Activated CD8-positive, alpha-beta T cell treated with anti-CD3 and anti-CD28 coated beads, Interleukin-2, amount 10 ng/mL, durations not matched to agents 7 days and 5 days (primary cell): ENCODE data around the gene LRGUK. TPM values are rescaled to one million over a fixed set of nuclear protein-coding genes. Genes with fewer than 3 reads are reported as not detected.
"Not testable (repeated sequence)": the region's sequence is repeated elsewhere in the genome, so short reads cannot be mapped to it uniquely, and the experiment has no call there.

Source experiments
- ATAC-seq: fragments of 150-1000 bp; cut with Tn5 transposase; one replicate; pipeline ENCODE4 v1.10.0; 2021; ENCODE audit warnings: moderate library complexity
- CTCF ChIA-PET: fragments of 350-600 bp; sonication (Branson Sonifier 250); formaldehyde crosslinking; loops from one replicate; lab custom pipeline; 2021; ENCODE audit warnings: antibody characterized with exemption; lab: Charles Lee
- POLR2A ChIA-PET: fragments of 350-600 bp; sonication (Branson Sonifier 250); formaldehyde crosslinking; loops from one replicate; lab custom pipeline; 2021; ENCODE audit warnings: antibody characterized with exemption; lab: Charles Lee
- DNase-seq: peaks from one replicate; pipeline ENCODE4 v3.0.0-alpha.2; 2020
- H3K27ac Mint-ChIP-seq: one replicate; pipeline ENCODE4 v1.8.0; 2021; ENCODE audit warnings: mild to moderate bottlenecking, mixed read lengths
- H3K27me3 Mint-ChIP-seq: one replicate; pipeline ENCODE4 v1.8.0; 2021; ENCODE audit warnings: low read depth, mixed read lengths
- H3K36me3 Mint-ChIP-seq: one replicate; pipeline ENCODE4 v1.8.0; 2021; ENCODE audit warnings: low read depth, mixed read lengths
- H3K4me1 Mint-ChIP-seq: one replicate; pipeline ENCODE4 v1.8.0; 2021; ENCODE audit warnings: low read depth, mixed read lengths
- H3K4me3 Mint-ChIP-seq: one replicate; pipeline ENCODE4 v1.8.0; 2021; ENCODE audit warnings: mild to moderate bottlenecking, mixed read lengths
- H3K9me3 Mint-ChIP-seq: one replicate; pipeline ENCODE4 v1.8.0; 2022; ENCODE audit warnings: mixed read lengths; ENCODE audit not compliant: insufficient read depth
- total RNA-seq, 2 experiments: library from RNA; stranded (reverse); gene quantifications; one replicate each; pipeline ENCODE4 v1.2.3, GENCODE V29; 2021

The LRGUK gene
- total RNA-seq, 2 experiments from 2014 or later, result 0.13 to 0.18 TPM

DNA sequence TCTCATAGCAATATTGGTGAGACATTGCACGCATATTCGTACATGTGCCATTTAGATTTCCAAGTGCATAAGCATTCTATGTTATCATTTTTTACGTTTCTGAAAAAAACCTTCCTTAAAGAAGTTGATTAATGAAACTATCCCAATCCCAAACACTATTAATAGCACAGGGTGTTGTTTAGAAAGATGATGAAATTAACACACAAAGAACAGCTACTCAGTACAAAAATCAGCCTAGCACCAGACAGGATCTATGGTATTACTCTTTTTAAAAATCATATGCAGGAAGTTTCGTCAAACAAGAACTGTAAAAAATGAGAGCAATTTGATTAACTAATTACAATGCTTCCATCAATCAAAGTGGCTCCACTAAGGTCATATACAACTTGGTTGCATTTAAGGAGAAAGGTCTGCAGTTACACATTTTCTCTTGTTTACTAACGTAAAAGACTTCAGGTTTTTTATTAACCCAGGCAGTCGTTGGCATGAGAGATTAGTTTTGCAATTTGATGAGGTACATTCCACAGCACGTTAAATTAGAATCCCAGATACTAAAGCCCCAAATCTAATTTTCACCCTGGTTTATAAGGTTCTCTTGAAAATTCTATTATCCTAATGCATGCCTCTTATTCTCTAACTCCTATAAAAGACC is 151.5 kb downstream of the LRGUK start:
- no peak overlapping the region for H3K4me3 Mint-ChIP-seq
- no peak for DNase-seq
- no peak for ATAC-seq
- H3K27me3 Mint-ChIP-seq, result peaks cover 23% of the 10 kb centered on the region
- no peak overlapping the region for H3K27ac Mint-ChIP-seq
- ChIA-PET POLR2A (no interaction called here), CTCF (no interaction called here)
- H3K9me3 Mint-ChIP-seq, result no peaks in the 10 kb centered on the region
- H3K4me1 Mint-ChIP-seq, result no peaks in the 10 kb centered on the region
- H3K36me3 Mint-ChIP-seq, result no peaks in the 10 kb centered on the region

DNA sequence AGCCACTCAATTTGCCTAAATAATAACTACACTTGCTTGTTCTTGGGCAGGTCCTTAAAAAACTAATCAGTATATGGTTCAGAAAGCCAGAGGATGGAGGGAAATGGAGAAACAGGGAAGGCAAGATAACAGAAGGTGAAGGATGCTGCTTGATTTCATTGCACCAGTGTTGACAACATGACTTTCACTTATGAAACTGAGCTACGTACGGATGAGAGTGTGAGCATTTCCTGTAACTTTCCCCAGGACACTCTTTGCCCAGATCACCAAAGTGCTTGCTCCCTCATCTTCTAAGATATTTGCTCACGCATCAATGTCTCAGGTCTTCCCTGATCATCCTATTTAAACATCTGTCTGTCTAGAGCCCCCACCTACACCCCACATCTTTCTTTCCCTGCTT is 152.2 kb downstream of the LRGUK start:
- ATAC-seq (no peak), DNase-seq (no peak)
- Mint-ChIP-seq H3K27ac (no peak overlapping the region), H3K27me3 (peaks cover 27% of the 10 kb centered on the region), H3K4me1 (no peaks in the 10 kb centered on the region), H3K4me3 (no peak overlapping the region), H3K9me3 (no peaks in the 10 kb centered on the region), H3K36me3 (no peaks in the 10 kb centered on the region)
- CTCF ChIA-PET, result no interaction called here
- POLR2A ChIA-PET, result no interaction called here

DNA sequence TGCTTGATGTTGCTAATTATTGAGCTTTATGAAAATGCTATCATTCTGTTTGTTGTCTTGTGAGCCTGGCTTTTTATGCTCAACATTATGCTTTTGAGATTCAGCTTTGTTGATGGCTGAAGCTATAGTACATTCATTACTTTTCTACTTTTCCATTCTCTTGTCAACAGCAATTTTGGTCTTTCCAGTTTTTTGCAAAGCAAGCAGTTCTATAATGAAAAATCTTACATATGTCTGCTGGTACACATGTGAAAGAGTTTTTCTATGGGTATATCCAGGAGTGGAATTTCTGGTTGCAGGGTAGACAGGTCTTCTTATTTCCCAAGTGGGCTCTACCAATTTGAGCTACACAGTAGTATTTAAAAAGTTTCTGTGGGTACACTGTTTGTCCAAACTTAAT is 152.8 kb downstream of the LRGUK start:
- Mint-ChIP-seq H3K4me1 (no peaks in the 10 kb centered on the region), H3K4me3 (no peak overlapping the region), H3K27ac (no peak overlapping the region), H3K27me3 (peaks cover 27% of the 10 kb centered on the region), H3K9me3 (no peaks in the 10 kb centered on the region), H3K36me3 (no peaks in the 10 kb centered on the region)
- no peak for DNase-seq
- ChIA-PET CTCF (no interaction called here), POLR2A (no interaction called here)
- ATAC-seq, result no peak

GRCh38 chr7:134280508-134280907 is 153.4 kb downstream of the LRGUK start:
- ChIA-PET POLR2A (no interaction called here), CTCF (no interaction called here)
- Mint-ChIP-seq H3K4me1 (no peaks in the 10 kb centered on the region), H3K27ac (no peak overlapping the region), H3K36me3 (no peaks in the 10 kb centered on the region), H3K9me3 (no peaks in the 10 kb centered on the region), H3K27me3 (peaks cover 29% of the 10 kb centered on the region), H3K4me3 (no peak overlapping the region)
- no peak for ATAC-seq
- no peak for DNase-seq

DNA sequence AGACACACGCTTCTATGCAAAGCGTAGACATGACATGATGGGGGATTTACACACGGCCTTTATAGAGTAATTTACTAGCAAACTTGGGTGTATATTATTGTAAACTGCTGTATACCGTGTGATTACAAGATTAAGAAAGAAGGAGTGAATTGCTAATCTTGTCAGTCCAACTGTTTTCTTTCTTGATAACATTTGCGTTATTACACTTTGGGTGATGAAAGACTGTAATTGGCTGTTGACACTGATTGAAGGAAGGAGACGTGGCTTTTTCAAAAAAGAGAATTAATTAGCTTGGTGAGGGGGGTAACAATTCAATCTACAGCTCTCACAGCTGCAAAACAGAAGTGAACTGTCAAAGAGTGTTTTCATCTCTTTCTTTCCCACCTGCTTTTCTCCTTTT is 156.9 kb downstream of the LRGUK start:
- Mint-ChIP-seq H3K4me3 (no peak overlapping the region), H3K4me1 (no peaks in the 10 kb centered on the region), H3K36me3 (no peaks in the 10 kb centered on the region), H3K27me3 (peaks cover 20% of the 10 kb centered on the region), H3K9me3 (no peaks in the 10 kb centered on the region), H3K27ac (no peak overlapping the region)
- no peak for DNase-seq
- no peak for ATAC-seq
- POLR2A ChIA-PET, result no interaction called here
- CTCF ChIA-PET, result no interaction called here

DNA sequence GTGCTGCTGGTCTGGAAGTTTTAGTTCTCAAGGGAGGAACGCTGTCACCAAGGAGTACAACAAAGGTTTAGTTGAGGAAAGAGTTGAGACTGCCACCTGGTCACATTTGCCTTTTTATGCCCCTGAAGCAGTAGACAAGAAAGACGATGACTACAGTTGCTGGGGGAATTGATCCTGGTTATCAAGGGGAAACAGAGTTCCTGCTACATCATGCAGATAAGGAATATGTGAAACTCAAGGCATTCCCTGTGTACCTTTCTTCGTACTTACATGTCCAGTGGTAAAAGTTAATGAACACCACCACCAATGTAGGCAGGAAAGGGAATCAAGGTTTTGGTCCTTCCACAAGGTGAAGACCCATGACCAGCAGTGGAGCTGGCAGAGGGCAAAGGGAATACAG is 157.8 kb downstream of the LRGUK start:
- H3K27me3 Mint-ChIP-seq, result peaks cover 13% of the 10 kb centered on the region

GRCh38 chr7:134287916-134288659 is 160.9 kb downstream of the LRGUK start:
- H3K36me3 Mint-ChIP-seq, result no peaks in the 10 kb centered on the region
- peaks cover 6% of the 10 kb centered on the region for H3K27me3 Mint-ChIP-seq
- no peak for DNase-seq
- no peaks in the 10 kb centered on the region for H3K9me3 Mint-ChIP-seq
- ChIA-PET CTCF (interaction anchor here (0.6 kb wide), 1 partner anchor 132 kb away, joined by 4 read pairs; no protein-coding TSS in a partner anchor), POLR2A (no interaction called here)
- H3K27ac Mint-ChIP-seq, result no peak overlapping the region
- no peaks in the 10 kb centered on the region for H3K4me1 Mint-ChIP-seq
- ATAC-seq, result no peak
- no peak overlapping the region for H3K4me3 Mint-ChIP-seq

More for the DNA sequence above, 157.8 kb downstream of the LRGUK start:
- no peaks in the 10 kb centered on the region for H3K9me3 Mint-ChIP-seq
- ChIA-PET CTCF (no interaction called here), POLR2A (no interaction called here)
- DNase-seq (no peak), ATAC-seq (no peak)
- H3K27ac Mint-ChIP-seq, result no peak overlapping the region
- no peaks in the 10 kb centered on the region for H3K36me3 Mint-ChIP-seq
- no peaks in the 10 kb centered on the region for H3K4me1 Mint-ChIP-seq
- no peak overlapping the region for H3K4me3 Mint-ChIP-seq

DNA sequence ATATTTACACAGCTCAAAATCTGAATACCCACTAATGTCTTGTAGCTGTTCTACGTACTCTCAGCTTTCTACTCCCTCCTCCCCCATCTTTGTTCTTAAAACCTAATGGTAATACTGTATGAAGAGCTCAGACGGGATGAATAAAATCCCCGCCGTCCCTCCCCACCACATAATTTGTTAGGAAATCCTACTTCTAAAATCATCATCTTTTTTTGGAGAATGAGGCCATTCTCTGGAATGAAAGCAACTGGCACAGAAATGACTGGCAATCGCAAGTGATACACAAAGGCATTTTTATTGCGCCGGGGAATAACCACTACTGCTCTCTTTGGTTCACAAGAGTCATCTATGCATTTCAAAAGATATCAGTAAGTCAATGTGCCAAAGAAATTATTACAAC is 162.3 kb downstream of the LRGUK start:
- H3K36me3 Mint-ChIP-seq, result peaks cover 6% of the 10 kb centered on the region
- H3K4me1 Mint-ChIP-seq, result no peaks in the 10 kb centered on the region
- H3K9me3 Mint-ChIP-seq, result no peaks in the 10 kb centered on the region
- ChIA-PET POLR2A (no interaction called here), CTCF (no interaction called here)
- H3K4me3 Mint-ChIP-seq, result no peak overlapping the region
- no peak overlapping the region for H3K27ac Mint-ChIP-seq
- DNase-seq, result no peak
- no peak for ATAC-seq
- H3K27me3 Mint-ChIP-seq, result peaks cover 2% of the 10 kb centered on the region

DNA sequence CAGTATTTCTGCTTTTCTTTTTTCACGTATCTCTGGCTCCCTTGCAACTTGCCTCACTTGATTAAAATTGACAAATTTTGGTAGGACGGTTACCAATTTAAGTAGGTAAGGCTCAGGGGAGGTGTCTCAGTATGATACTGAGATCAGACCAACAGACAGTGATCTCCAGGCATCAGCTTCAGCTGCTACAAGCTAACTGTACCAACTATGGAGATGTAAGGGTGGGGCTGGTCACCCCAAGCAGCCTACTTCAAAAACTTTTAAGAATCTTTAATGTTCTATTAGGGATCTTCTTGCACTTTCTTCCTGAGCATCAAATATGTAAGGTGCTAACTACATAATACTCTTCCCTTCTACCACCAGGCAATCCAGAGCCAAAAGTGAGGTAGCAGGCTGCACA is 162.7 kb downstream of the LRGUK start:
- Mint-ChIP-seq H3K9me3 (no peaks in the 10 kb centered on the region), H3K4me1 (no peaks in the 10 kb centered on the region), H3K27ac (no peak overlapping the region), H3K27me3 (peaks cover 2% of the 10 kb centered on the region), H3K4me3 (no peak overlapping the region), H3K36me3 (peaks cover 10% of the 10 kb centered on the region)
- DNase-seq, result no peak
- ChIA-PET CTCF (no interaction called here), POLR2A (no interaction called here)
- ATAC-seq, result no peak

GRCh38 chr7:134290286-134290685 is 163.1 kb downstream of the LRGUK start:
- Mint-ChIP-seq H3K27ac (no peak overlapping the region), H3K4me1 (no peaks in the 10 kb centered on the region), H3K36me3 (peaks cover 12% of the 10 kb centered on the region), H3K27me3 (no peaks in the 10 kb centered on the region), H3K9me3 (no peaks in the 10 kb centered on the region), H3K4me3 (no peak overlapping the region)
- ChIA-PET CTCF (no interaction called here), POLR2A (no interaction called here)
- DNase-seq (no peak), ATAC-seq (no peak)

- Mint-ChIP-seq H3K4me1 (no peaks in the 10 kb centered on the region), H3K27ac (no peak overlapping the region), H3K9me3 (no peaks in the 10 kb centered on the region), H3K4me3 (no peak overlapping the region), H3K27me3 (no peaks in the 10 kb centered on the region), H3K36me3 (peaks cover 20% of the 10 kb centered on the region)
- ChIA-PET POLR2A (no interaction called here), CTCF (interaction anchor here (1.2 kb wide), 1 partner anchor 24 kb away, joined by 3 read pairs; the partner anchor contains the start of gene SLC35B4)
- DNase-seq (no peak), ATAC-seq (no peak)
Measured at GRCh38 chr7:134293002-134293740, 166.0 kb downstream of the LRGUK start.

DNA sequence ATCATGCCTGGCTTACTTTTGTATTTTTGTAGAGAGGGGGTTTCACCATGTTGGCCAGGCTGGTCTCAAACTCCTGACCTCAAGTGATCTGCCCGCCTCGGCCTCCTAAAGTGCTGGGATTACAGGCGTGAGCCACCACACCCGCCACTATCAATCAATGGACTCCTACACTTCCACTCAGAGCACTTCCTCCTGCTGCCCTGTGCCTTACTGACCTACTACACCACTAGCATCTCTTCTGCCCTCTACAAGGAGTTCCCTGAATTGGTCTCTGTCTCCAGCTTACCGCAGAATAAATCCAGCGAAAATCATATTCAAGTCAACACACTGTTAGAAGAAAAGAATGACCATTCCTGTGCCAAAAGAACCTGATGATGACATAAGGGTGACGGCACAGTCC is 168.8 kb downstream of the LRGUK start:
- ATAC-seq, H3K27me3 Mint-ChIP-seq, DNase-seq, POLR2A ChIA-PET, H3K4me1 Mint-ChIP-seq, H3K27ac Mint-ChIP-seq, H3K4me3 Mint-ChIP-seq, H3K9me3 Mint-ChIP-seq, CTCF ChIA-PET: not testable (repeated sequence)
- peaks cover 28% of the 10 kb centered on the region for H3K36me3 Mint-ChIP-seq
